RWPE2 (cell line): ENCODE results near the gene MT1A.

Experiments used
- ATAC-seq: fragments of 200-7000 bp; cut with Tn5 transposase; 3 replicates; pipeline ENCODE4 v1.9.1; 2021; ENCODE audit warnings: low read depth
- DNase-seq: peaks from one replicate; pipeline ENCODE4 v3.0.0-alpha.2; 2020; ENCODE audit warnings: low spot score
- H3K27ac ChIP-seq: fragments of 450-650 bp; 2 replicates; pipeline ENCODE4 v1.5.1; 2017; ENCODE audit warnings: mild to moderate bottlenecking; ENCODE audit not compliant: poor library complexity, severe bottlenecking
- H3K27me3 ChIP-seq: fragments of 250-450 bp; sonication (Bioruptor Pico); 2 replicates; pipeline ENCODE4 v1.5.1; 2021; ENCODE audit warnings: mild to moderate bottlenecking, moderate library complexity; ENCODE audit not compliant: insufficient read depth, poor library complexity, severe bottlenecking
- H3K36me3 ChIP-seq: fragments of 250-450 bp; sonication (Bioruptor Pico); 2 replicates; pipeline ENCODE4 v1.5.1; 2020; ENCODE audit warnings: low read depth, mild to moderate bottlenecking, moderate library complexity
- H3K4me1 ChIP-seq: fragments of 250-450 bp; sonication (Bioruptor Pico); 2 replicates; pipeline ENCODE4 v1.5.1; 2021; ENCODE audit warnings: mild to moderate bottlenecking, moderate library complexity; ENCODE audit not compliant: insufficient read depth, poor library complexity, severe bottlenecking
- H3K4me3 ChIP-seq: fragments of 250-450 bp; sonication (Bioruptor Pico); 2 replicates; pipeline ENCODE4 v1.5.1; 2021; ENCODE audit warnings: mild to moderate bottlenecking, moderate library complexity; ENCODE audit not compliant: severe bottlenecking
- H3K9me3 ChIP-seq: fragments of 250-450 bp; sonication (Bioruptor Pico); 2 replicates; pipeline ENCODE4 v1.5.1; 2021; ENCODE audit warnings: mild to moderate bottlenecking, moderate library complexity; ENCODE audit not compliant: severe bottlenecking
- CTCF ChIP-seq: fragments of 450-650 bp; IDR thresholded peaks from one replicate; pipeline ENCODE4 v1.5.1; 2017; ENCODE audit warnings: mild to moderate bottlenecking, moderate library complexity; ENCODE audit not compliant: poor library complexity, severe bottlenecking

Gene MT1A

GRCh38 chr16:56639045-56639444 lies 579 bp downstream of the MT1A start:
- ATAC-seq (no peak), DNase-seq (no peak)
- Histone ChIP-seq H3K4me3 (no peak overlapping the region), H3K36me3 (no peaks in the 10 kb centered on the region), H3K4me1 (no peaks in the 10 kb centered on the region), H3K27ac (no peak overlapping the region), H3K27me3 (no peaks in the 10 kb centered on the region), H3K9me3 (no peaks in the 10 kb centered on the region)
- no peak for TF ChIP-seq CTCF

GRCh38 chr16:56640076-56640475 lies 1.6 kb downstream of the MT1A start:
- no peaks in the 10 kb centered on the region for H3K9me3 ChIP-seq
- no peak for TF ChIP-seq CTCF
- no peak overlapping the region for H3K27ac ChIP-seq
- no peaks in the 10 kb centered on the region for H3K4me1 ChIP-seq
- no peaks in the 10 kb centered on the region for H3K36me3 ChIP-seq
- DNase-seq (no peak), ATAC-seq (no peak)
- H3K4me3 ChIP-seq, result no peak overlapping the region
- no peaks in the 10 kb centered on the region for H3K27me3 ChIP-seq

- Histone ChIP-seq H3K9me3 (no peaks in the 10 kb centered on the region), H3K4me1 (no peaks in the 10 kb centered on the region), H3K36me3 (no peaks in the 10 kb centered on the region), H3K27ac (no peak overlapping the region), H3K27me3 (no peaks in the 10 kb centered on the region), H3K4me3 (no peak overlapping the region)
- TF ChIP-seq CTCF, result no peak
- no peak for ATAC-seq
- DNase-seq, result no peak
Observed at GRCh38 chr16:56641166-56641565, 2.7 kb downstream of the MT1A start.

- DNase-seq, result no peak
- Histone ChIP-seq H3K9me3 (no peaks in the 10 kb centered on the region), H3K4me3 (no peak overlapping the region), H3K27me3 (no peaks in the 10 kb centered on the region), H3K27ac (no peak overlapping the region), H3K4me1 (no peaks in the 10 kb centered on the region), H3K36me3 (no peaks in the 10 kb centered on the region)
- ATAC-seq, result peak; percentile 88
- peak; percentile 30 for TF ChIP-seq CTCF
Observed at GRCh38 chr16:56643080-56643778, 4.8 kb downstream of the MT1A start.

GRCh38 chr16:56643833-56644232 lies 5.4 kb downstream of the MT1A start:
- Histone ChIP-seq H3K27me3 (no peaks in the 10 kb centered on the region), H3K4me3 (no peak overlapping the region), H3K4me1 (no peaks in the 10 kb centered on the region), H3K36me3 (no peaks in the 10 kb centered on the region), H3K9me3 (no peaks in the 10 kb centered on the region), H3K27ac (no peak overlapping the region)
- no peak for TF ChIP-seq CTCF
- ATAC-seq (no peak), DNase-seq (no peak)
